WTC11 (cell line): Measurements from ENCODE around the gene RHOT1. TPM values are rescaled to one million over a fixed set of nuclear protein-coding genes. Genes with fewer than 3 reads are reported as not detected.

Experiments used
- ATAC-seq: fragments of 200-7000 bp; cut with Tn5 transposase; 2 replicates; pipeline ENCODE4 v1.10.0; 2021; ENCODE audit warnings: mild to moderate bottlenecking, moderate library complexity
- CTCF ChIA-PET: fragments of 300-600 bp; sonication (Branson Sonifier 250); formaldehyde crosslinking; loops from one replicate; lab custom pipeline; 2021; ENCODE audit warnings: antibody characterized with exemption; lab: Charles Lee
- POLR2A ChIA-PET: fragments of 350-600 bp; sonication (Branson Sonifier 250); formaldehyde crosslinking; loops from one replicate; lab custom pipeline; 2021; ENCODE audit warnings: antibody characterized with exemption; lab: Charles Lee
- DNase-seq: peaks from one replicate; pipeline ENCODE4 v3.0.0; 2021; ENCODE audit warnings: low spot score
- H3K27ac Mint-ChIP-seq: 2 replicates; pipeline ENCODE4 v1.8.0; 2021; ENCODE audit warnings: mixed read lengths
- H3K27me3 Mint-ChIP-seq: 2 replicates; pipeline ENCODE4 v1.8.0; 2021; ENCODE audit warnings: low read depth, mild to moderate bottlenecking, moderate library complexity, mixed read lengths
- H3K36me3 Mint-ChIP-seq: 2 replicates; pipeline ENCODE4 v1.8.0; 2021; ENCODE audit warnings: mixed read lengths
- H3K4me1 Mint-ChIP-seq: 2 replicates; pipeline ENCODE4 v1.8.0; 2022; ENCODE audit warnings: mixed read lengths
- H3K4me3 Mint-ChIP-seq: 2 replicates; pipeline ENCODE4 v1.8.0; 2021; ENCODE audit warnings: mild to moderate bottlenecking, moderate library complexity, mixed read lengths
- H3K9me3 Mint-ChIP-seq: 2 replicates; pipeline ENCODE4 v1.8.0; 2021; ENCODE audit warnings: mixed read lengths
- CBFB ChIP-seq: sonication (generic); formaldehyde crosslinking; IDR thresholded peaks from 2 replicates; pipeline ENCODE4 v1.8.1; 2022; ENCODE audit warnings: mild to moderate bottlenecking, low read depth, missing genetic modification reagents
- E2F1 ChIP-seq: sonication (generic); formaldehyde crosslinking; IDR thresholded peaks from 2 replicates; pipeline ENCODE4 v1.8.0; 2022; ENCODE audit warnings: mild to moderate bottlenecking, missing genetic modification reagents
- ERG ChIP-seq: fragments of 250-450 bp; sonication (Bioruptor Pico); IDR thresholded peaks from 2 replicates; pipeline ENCODE4 v1.8.0; 2021; ENCODE audit warnings: mild to moderate bottlenecking
- GABPB1 ChIP-seq: sonication (generic); formaldehyde crosslinking; IDR thresholded peaks from 2 replicates; pipeline ENCODE4 v1.8.1; 2023; ENCODE audit warnings: mild to moderate bottlenecking, missing genetic modification reagents
- PRRX2 ChIP-seq: fragments of 250-450 bp; sonication (Bioruptor Pico); IDR thresholded peaks from 2 replicates; pipeline ENCODE4 v1.8.0; 2021; ENCODE audit warnings: mild to moderate bottlenecking
- ZMAT4 ChIP-seq: fragments of 250-450 bp; sonication (Bioruptor Pico); IDR thresholded peaks from 2 replicates; pipeline ENCODE4 v1.9.0; 2021; ENCODE audit warnings: mild to moderate bottlenecking
- ZNF232 ChIP-seq: sonication (generic); formaldehyde crosslinking; IDR thresholded peaks from 2 replicates; pipeline ENCODE4 v1.8.0; 2022; ENCODE audit warnings: mild to moderate bottlenecking, missing genetic modification reagents
- ZNF281 ChIP-seq: sonication (generic); formaldehyde crosslinking; IDR thresholded peaks from 2 replicates; pipeline ENCODE4 v1.8.0; 2023; ENCODE audit warnings: mild to moderate bottlenecking, missing genetic modification reagents
- ZNF532 ChIP-seq: fragments of 250-450 bp; sonication (Bioruptor Pico); IDR thresholded peaks from 2 replicates; pipeline ENCODE4 v1.9.0; 2021; ENCODE audit warnings: mild to moderate bottlenecking, borderline replicate concordance
- total RNA-seq: library from RNA; stranded (reverse); gene quantifications from 3 replicates; pipeline ENCODE4 v1.2.3, GENCODE V29; 2021

RHOT1 gene
- total RNA-seq, 1 experiment from 2014 or later, result 28.9 TPM

- no peaks in the 10 kb centered on the region for H3K36me3 Mint-ChIP-seq
Measured at GRCh38 chr17:32256012-32256700, 113.9 kb downstream of the RHOT1 start.

GRCh38 chr17:32256701-32257019 is 114.4 kb downstream of the RHOT1 start:
- Mint-ChIP-seq H3K27me3 (peaks cover 7% of the 10 kb centered on the region), H3K4me1 (peaks cover 23% of the 10 kb centered on the region), H3K9me3 (no peaks in the 10 kb centered on the region), H3K36me3 (no peaks in the 10 kb centered on the region), H3K4me3 (no peak overlapping the region), H3K27ac (no peak overlapping the region)
- POLR2A ChIA-PET, result no interaction called here
- ATAC-seq, result no peak
- no peak for DNase-seq
- TF ChIP-seq ZNF532 (no peak), ERG (no peak), ZMAT4 (CRISPR knock-in tag) (no peak), E2F1 (CRISPR knock-in tag) (no peak), GABPB1 (no peak)
- CTCF ChIA-PET, result interaction anchor here (1.1 to 1.5 kb wide), 2 partner anchors 62 to 63 kb away, joined by 5 read pairs; no protein-coding TSS in a partner anchor

More at GRCh38 chr17:32256012-32256700, 113.9 kb downstream of the RHOT1 start:
- ATAC-seq (no peak), DNase-seq (no peak)
- POLR2A ChIA-PET, result interaction anchor here (0.5 kb wide), 1 partner anchor 57 kb away, joined by 7 read pairs; no protein-coding TSS in a partner anchor
- TF ChIP-seq ZNF232 (CRISPR knock-in tag) (no peak), CBFB (CRISPR knock-in tag) (no peak), ZNF281 (CRISPR knock-in tag) (no peak), E2F1 (CRISPR knock-in tag) (no peak), PRRX2 (CRISPR knock-in tag) (no peak)
- Mint-ChIP-seq H3K27me3 (peaks cover 3% of the 10 kb centered on the region; the same call in 1 of the 2 replicates), H3K4me1 (peaks cover 20% of the 10 kb centered on the region), H3K9me3 (no peaks in the 10 kb centered on the region), H3K4me3 (no peak overlapping the region), H3K27ac (no peak overlapping the region)
- CTCF ChIA-PET, result interaction anchor here (1.1 to 4.3 kb wide), 3 partner anchors 25 to 64 kb away, joined by 5 to 28 read pairs (median 5); no protein-coding TSS in a partner anchor
